Colon (tissue), 2 donors: ENCODE measurements around the gene RNU1-1.
"Not testable (repeated sequence)": the region's sequence is repeated elsewhere in the genome, so short reads cannot be mapped to it uniquely, and the experiment has no call there.

Experiments used
- FAIRE-seq: peaks from 2 replicates; lab custom pipeline; 2012; peaks lifted over from hg19 to GRCh38; lab: Jason Lieb, UNC
- donor health status: control.
- donor health status: control.

RNU1-1 gene

DNA sequence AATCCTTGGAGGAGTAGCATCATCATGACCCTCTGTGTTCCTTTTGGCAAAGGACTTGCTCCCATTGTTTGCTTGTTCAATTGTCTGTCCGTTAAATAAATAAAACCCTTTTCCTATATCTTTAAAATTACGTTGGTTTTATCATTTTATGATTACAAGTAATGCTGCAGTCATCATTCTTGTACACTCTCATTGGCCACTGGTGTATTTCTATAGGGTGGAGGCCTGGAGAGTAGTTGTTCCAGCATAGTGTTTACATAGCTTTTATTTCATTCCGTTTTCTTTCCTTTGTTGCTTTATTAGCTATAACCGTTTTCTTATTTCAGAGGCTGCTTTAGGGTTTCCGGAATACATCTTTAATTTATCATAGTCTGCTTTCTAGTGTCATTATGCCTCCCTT, 7.6 kb upstream of the RNU1-1 start:
- FAIRE-seq: not testable (repeated sequence)

DNA sequence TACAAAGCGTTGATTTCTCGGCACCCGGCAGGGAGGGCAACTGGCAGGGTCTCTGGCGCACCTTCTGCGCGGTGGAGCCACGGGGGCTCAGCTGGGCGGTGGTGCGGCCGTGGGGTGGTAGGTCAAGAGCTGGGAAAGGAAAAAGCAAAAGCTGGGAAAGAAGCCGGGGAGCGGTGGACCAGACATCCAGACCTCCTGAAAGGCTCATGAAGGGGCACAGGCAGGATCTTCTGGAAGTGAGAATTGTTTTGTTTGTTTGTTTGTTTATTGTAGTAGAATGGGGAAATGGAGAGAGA, 7.2 kb upstream of the RNU1-1 start:
- FAIRE-seq: no peak

GRCh38 chr1:16520435-16521287, 6.6 kb upstream of the RNU1-1 start:
- FAIRE-seq: not testable (repeated sequence)

DNA sequence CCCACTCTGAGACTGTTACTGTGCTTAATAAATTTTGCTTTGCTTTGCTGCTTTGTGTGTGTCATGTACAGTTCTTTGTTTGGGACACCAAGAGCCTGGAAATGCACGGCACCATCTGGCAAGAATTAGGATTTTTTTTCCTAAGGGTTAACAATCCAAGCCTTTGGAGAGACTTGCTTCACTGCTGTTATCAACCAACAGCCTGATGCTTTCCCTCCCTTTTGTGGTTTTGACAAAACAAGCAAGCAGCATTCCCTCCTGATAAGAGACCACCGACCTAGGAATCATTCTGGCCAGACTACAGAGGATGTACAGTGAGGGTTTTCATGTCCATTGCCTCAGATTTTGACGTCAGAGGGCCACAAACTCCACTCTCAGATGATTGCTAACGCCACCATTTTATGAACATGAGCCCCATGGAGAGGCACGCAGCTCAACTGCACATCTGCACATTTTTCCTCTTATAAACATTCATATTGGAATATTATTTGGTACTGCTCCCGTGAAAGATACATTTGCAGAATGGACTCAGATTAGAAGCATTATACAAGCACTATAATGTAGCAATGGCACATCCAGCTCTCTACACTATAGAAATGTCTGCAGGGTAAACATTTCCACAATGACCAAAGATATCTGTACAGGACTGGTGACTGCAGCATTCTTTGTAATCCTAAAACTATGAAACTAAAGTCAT, 5.3 kb upstream of the RNU1-1 start:
- FAIRE-seq: not testable (repeated sequence)

DNA sequence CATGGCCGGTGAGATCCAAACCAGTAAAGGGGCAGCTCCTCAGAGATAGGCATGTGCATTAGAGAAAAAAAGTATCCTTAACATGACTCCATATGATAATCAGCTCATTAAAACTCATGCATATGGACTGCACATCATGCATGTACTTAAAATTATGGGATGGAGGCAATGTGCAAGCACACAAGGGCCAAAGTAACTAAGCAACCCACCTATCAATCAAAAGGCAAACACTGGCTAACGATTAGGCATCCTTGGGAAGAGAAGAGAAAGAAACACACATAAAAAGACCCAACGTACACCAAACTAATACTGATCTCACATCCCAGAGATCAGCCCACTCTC, 4.8 kb upstream of the RNU1-1 start:
- not testable (repeated sequence) for FAIRE-seq

- not testable (repeated sequence) for FAIRE-seq
These were observed 2.8 kb upstream of the RNU1-1 start for GRCh38 chr1:16516694-16517410.

DNA sequence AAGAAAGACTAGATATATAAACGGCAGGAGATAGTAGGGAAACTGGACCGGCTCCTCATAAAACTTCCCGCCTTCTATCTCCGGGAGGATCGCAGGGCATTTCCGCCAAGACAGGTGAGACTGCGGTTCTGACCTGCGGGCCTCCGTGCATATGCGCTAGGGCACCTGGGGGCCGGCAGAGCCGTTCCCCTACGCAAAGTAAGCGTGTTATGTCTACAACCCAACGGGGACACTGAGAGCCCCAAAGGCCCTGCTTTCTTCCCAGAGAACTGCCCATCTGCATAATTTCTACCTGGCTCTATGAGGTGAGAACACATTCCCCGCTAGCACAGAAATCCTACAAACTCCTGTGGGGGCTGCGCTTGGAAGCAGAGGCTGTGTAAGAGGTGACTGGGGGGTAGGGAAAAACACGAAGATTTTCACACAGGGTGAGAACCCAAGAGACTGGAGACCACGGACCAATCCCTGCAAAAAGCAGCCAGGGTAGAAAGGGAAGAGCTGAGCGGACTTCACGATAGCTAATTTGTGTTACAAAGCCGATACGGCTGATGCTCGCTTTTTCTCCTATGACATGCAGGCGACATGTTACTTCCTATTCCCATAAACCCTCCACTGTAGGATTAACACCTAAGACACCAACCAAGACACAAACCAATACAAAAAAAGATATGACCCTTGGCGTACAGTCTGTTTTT, 526 bp downstream of the RNU1-1 start:
- not testable (repeated sequence) for FAIRE-seq

GRCh38 chr1:16512624-16513411, 1.3 kb downstream of the RNU1-1 start:
- FAIRE-seq: not testable (repeated sequence)

- FAIRE-seq: not testable (repeated sequence)
These were observed 2.2 kb downstream of the RNU1-1 start for GRCh38 chr1:16511926-16512325.

DNA sequence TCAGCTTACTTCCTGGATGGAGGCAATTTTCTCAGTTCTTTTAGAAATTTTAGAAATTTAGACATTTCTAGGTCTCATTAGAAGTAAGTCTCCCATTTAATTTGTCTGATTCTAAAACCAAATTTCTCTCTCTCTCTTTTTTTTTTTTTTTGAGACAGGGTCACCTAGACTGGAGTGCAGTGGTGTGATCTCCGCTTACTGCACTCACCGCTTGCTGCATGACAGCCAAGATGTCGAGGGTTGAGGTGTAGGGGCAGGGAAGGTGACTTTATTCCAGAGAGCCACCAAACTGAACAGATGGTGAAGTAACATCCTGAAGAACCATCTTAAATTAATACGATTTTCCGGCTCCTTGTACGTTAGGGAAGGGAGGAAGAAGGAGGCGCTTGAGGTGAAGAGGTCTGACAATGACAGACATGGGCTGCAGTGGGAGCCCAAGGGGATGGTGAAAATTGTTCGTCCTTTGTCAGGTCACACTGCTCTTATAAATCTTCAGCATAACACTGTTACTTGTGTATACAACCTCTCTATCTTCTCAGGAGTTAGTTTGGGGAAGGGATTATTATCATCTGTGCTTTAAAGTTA, 5.1 kb downstream of the RNU1-1 start:
- FAIRE-seq: not testable (repeated sequence)

DNA sequence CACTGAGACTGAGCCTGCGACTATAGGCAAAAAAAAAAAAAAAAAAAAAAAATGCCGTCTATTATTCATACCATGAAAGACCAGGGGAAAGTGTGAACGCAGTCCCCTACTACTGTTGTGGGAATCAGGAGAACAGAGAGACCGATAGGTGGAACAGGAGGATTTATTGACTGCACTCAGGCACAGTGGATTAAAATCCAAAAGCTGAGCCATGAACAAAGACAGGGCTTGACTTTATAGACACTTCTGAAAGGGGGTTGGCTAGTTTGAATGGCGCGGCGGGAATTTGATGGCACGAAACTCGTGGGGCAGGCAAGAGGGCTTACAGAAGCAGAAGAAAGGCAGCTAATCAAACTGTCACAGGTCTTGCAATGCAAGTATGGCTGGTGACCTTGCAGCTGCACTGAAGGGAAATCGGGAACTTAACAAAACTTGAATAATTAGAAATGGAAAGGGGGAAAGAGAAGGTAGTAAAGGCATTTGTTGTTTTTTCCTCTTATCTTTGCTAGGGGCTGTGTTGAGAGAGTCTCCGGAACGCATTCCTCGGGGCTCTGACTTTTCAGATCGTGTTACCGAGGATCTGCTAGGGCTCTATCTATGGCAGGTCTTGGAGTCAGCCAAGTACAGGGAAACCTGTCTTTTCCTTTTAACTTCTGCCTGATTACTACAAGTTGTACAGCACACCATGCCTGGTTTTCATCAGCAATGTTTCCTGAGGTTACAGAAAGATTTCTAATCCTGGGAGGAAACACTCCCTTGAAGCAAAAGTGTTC, 7.5 kb downstream of the RNU1-1 start:
- FAIRE-seq: not testable (repeated sequence)

- FAIRE-seq: not testable (repeated sequence)
These were observed 8.2 kb downstream of the RNU1-1 start for GRCh38 chr1:16505870-16506269.

GRCh38 chr1:16503494-16503893, 10.6 kb downstream of the RNU1-1 start:
- no peak for FAIRE-seq

DNA sequence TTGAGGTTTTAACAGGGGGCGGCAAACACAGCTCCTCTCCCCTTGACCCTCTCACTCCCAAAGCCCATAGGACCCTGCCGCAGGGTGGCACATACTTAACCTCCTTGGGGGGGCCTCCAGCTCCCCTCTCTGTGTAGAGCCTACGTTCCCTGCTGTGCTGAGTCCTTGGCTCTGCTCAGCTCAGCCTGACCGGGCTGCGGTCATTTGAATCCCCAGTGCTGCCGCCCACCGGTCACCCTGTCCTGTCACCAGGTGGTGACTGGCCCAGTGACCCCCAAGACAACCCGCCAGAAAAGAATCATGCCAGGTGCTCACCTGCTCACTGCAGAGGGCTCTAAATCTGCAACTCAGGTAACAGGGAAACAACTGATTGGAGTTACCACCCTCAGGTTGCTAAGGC, 12.6 kb downstream of the RNU1-1 start:
- not testable (repeated sequence) for FAIRE-seq

DNA sequence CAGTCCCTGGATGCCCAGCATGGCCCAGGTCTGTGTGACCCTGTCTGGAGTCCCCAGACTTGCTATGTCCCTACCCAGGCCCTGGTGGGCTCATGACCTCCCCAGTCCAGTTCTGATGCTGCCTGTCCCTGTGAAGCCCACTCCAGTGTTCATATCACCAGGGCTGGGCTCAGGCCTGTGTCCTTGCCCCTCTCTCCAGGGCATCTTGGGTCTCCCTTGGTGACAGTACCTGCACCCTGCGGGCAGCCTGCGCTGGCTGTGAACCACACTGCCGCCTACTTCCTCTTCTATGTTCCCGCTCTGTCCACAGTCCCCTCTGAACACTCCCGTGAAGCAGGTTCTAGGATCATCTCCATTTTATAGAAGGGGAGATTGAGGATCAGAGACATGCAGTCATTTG, 13.1 kb downstream of the RNU1-1 start:
- not testable (repeated sequence) for FAIRE-seq

- FAIRE-seq: not testable (repeated sequence)
These were observed 13.6 kb downstream of the RNU1-1 start for GRCh38 chr1:16500466-16500865.

GRCh38 chr1:16498573-16499413, 15.3 kb downstream of the RNU1-1 start:
- no peak for FAIRE-seq

GRCh38 chr1:16498047-16498446, 16.0 kb downstream of the RNU1-1 start:
- FAIRE-seq: not testable (repeated sequence)

DNA sequence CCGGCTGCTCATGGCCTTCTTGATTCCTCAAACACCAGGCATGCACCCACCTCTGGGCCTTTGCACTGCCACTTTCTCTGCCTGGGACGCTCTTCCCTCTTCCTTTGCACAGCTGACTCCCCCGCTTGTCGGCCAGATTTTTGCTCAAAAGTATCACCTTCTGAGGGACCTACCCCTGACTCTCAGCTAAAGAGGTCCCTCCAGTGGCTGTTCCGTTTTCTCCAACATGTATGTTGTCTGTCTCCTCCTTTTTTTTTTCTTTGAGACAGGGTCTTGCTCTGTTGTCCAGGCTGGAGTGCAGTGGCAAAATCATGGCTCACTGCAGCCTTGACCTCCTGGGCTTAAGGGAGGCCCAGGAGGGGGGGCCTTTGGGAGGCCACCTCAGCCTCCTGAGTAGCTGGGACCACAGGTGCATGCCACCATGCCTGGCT, 16.6 kb downstream of the RNU1-1 start:
- not testable (repeated sequence) for FAIRE-seq
